ENCODE measurements around the gene STX12.
"Not testable (repeated sequence)": the region's sequence is repeated elsewhere in the genome, so short reads cannot be mapped to it uniquely, and the experiment has no call there.

STX12 gene

GRCh38 chr1:27865821-27866220 is 92.8 kb downstream of the STX12 start:
- TF ChIP-seq CTCF (IDR thresholded peaks at IDR 0.05; ENCODE audit: control insufficient read depth, insufficient read depth, low read depth, low read length, missing control alignments), result no peak
- DNase-seq (ENCODE audit: low read depth), result no peak
- H3K4me3 ChIP-seq (ENCODE audit: control insufficient read depth, low read depth, low read length), result no peak overlapping the region

- no peak for TF ChIP-seq CTCF (IDR thresholded peaks at IDR 0.05; ENCODE audit: control insufficient read depth, insufficient read depth, low read depth, low read length, missing control alignments)
- DNase-seq (ENCODE audit: low read depth), result no peak
- H3K4me3 ChIP-seq (ENCODE audit: control insufficient read depth, low read depth, low read length), result no peak overlapping the region
Measured at GRCh38 chr1:27868556-27868931, 95.5 kb downstream of the STX12 start.

- TF ChIP-seq CTCF (IDR thresholded peaks at IDR 0.05; ENCODE audit: control insufficient read depth, insufficient read depth, low read depth, low read length, missing control alignments), result no peak
- DNase-seq (ENCODE audit: low read depth), result no peak
- no peak overlapping the region for H3K4me3 ChIP-seq (ENCODE audit: control insufficient read depth, low read depth, low read length)
Measured at GRCh38 chr1:27868932-27869718, 96.1 kb downstream of the STX12 start.

- no peak for DNase-seq (ENCODE audit: low read depth)
- no peak for TF ChIP-seq CTCF (IDR thresholded peaks at IDR 0.05; ENCODE audit: control insufficient read depth, insufficient read depth, low read depth, low read length, missing control alignments)
- no peak overlapping the region for H3K4me3 ChIP-seq (ENCODE audit: control insufficient read depth, low read depth, low read length)
Measured at GRCh38 chr1:27869719-27870085, 96.7 kb downstream of the STX12 start.

GRCh38 chr1:27871076-27871475 is 98.1 kb downstream of the STX12 start:
- not testable (repeated sequence) for H3K4me3 ChIP-seq (ENCODE audit: control insufficient read depth, low read depth, low read length); DNase-seq (ENCODE audit: low read depth)

- DNase-seq (ENCODE audit: low read depth), result no peak
- H3K4me3 ChIP-seq (ENCODE audit: control insufficient read depth, low read depth, low read length), result peak within 1 kb of the TSS; percentile 71
- TF ChIP-seq CTCF (IDR thresholded peaks at IDR 0.05; ENCODE audit: control insufficient read depth, insufficient read depth, low read depth, low read length, missing control alignments), result no peak
Measured at GRCh38 chr1:27872059-27872801, 99.2 kb downstream of the STX12 start, which contains the start of gene THEMIS2. THEMIS2 (plus strand) TSS chr1:27872544; CDS start chr1:27872572, 28 bp downstream.
